Muscle layer of duodenum (tissue), 2 donors: ENCODE data around the gene AHDC1.

Experiments
- H3K27ac ChIP-seq: one replicate; pipeline ENCODE4 v1.7.0; 2013; ENCODE audit warnings: mild to moderate bottlenecking, low read length
- H3K27me3 ChIP-seq: one replicate; pipeline ENCODE4 v1.7.0; 2013; ENCODE audit warnings: low read depth, mild to moderate bottlenecking, control low read depth, low read length
- H3K36me3 ChIP-seq, 2 donors: one replicate each; pipeline ENCODE4 v1.7.0; 2013; ENCODE audit warnings: low read length in 2 of 2, control low read depth in 1 of 2, mild to moderate bottlenecking in 1 of 2; ENCODE audit not compliant: insufficient read depth in 2 of 2, control insufficient read depth in 1 of 2
- H3K4me1 ChIP-seq, 2 donors: one replicate each; pipeline ENCODE4 v1.7.0; 2013; ENCODE audit warnings: low read length in 2 of 2, mild to moderate bottlenecking in 2 of 2, control low read depth in 1 of 2, moderate library complexity in 1 of 2; ENCODE audit not compliant: insufficient read depth in 2 of 2, control insufficient read depth in 1 of 2
- H3K4me3 ChIP-seq, 2 donors: one replicate each; pipeline ENCODE4 v1.7.0; 2013; ENCODE audit warnings: low read length in 2 of 2, low read depth in 1 of 2, mild to moderate bottlenecking in 1 of 2
- H3K9me3 ChIP-seq, 2 donors: one replicate each; pipeline ENCODE4 v1.7.0; 2013; ENCODE audit warnings: low read length in 2 of 2, control low read depth in 1 of 2, mild to moderate bottlenecking in 1 of 2; ENCODE audit not compliant: control insufficient read depth in 1 of 2
- donor health status: healthy.

AHDC1 gene

DNA sequence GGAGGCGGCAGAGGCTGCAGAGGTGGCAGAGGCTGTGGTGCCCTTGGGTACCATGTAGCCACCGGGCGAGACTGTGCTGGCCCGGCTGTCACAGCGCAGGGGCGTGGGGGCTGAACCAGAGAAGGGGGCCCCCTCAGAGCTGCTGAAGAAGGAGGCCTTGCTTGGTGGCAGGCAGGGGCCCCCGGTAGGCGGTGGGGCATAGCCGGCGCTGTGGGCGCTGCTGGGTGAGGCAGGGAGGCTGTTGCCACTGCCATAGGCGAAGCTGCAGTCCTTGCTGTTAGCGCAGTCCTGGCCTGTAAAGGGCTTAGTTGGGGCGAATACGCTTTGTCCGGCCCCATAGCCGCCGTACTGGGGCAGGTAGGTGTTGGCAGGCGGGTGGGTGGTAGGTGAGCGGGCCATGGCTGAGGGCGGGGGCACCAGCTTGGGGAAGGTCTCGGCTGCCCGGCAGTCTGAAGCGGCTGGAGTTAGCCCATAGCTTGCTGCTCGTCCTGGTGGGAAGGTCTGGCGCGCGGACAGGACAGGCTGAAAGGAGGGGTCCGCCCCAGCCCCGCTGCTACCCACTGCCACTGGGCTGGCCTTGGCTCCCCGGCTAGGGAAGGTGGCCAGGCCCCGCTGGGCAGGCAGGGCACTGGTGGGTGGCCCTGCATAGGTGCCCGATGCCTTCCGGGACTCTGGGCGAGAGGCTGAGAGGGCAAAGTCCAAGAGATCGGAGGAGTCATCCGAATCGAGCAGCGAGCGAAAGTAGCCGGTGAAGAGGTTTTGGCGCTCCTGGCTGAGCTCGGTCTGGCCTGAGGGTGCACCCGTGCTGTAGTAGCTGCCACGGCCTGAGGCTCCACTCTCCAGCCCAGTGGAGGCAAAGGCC, 54.9 kb downstream of the AHDC1 start:
- no peaks in the 10 kb centered on the region for H3K9me3 ChIP-seq

DNA sequence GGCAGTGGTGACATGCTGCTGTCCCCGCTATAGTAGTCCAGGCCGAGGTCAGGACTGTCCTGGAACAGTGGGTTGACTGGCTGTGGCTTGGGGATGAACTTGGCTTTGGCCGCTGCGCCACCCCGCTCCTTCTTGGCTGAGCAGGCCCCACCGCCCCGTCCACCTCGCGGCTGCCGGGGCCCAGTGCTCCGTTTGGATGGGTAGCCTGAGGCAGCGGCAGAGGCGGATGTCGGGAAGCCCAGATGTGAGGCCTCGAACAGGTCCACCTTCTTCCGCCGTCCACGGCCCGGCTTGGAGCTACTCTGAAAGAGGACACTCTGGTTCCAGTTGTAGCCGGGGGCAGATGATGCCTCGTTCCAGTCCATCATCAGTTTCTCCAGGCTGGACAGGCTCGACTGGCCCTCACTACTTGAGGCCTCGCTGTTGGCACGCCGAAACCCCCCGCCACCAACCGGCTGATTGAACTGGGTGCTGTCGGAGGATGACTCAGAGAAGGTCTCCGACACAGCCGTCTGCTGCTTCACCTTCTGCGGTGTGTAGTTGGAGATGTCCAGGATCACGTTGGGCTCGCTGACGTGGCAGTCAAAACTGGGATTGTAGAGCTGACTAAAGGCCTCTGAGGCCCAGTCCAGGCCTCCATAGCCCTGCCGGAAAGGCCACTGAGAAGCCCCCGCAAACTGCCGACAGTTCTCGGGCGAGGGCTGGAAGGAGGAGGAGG, 55.6 kb downstream of the AHDC1 start:
- Histone ChIP-seq H3K4me3 (no peak overlapping the region), H3K9me3 (no peaks in the 10 kb centered on the region), H3K27me3 (no peaks in the 10 kb centered on the region), H3K36me3 (peaks cover 10 to 56% of the 10 kb centered on the region in 2 donors), H3K4me1 (peaks cover 22 to 42% of the 10 kb centered on the region in 2 donors), H3K27ac (no peak overlapping the region)

More for the DNA sequence above, 54.9 kb downstream of the AHDC1 start:
- Histone ChIP-seq H3K4me3 (no peak overlapping the region), H3K4me1 (peaks cover 22 to 38% of the 10 kb centered on the region in 2 donors), H3K27ac (no peak overlapping the region), H3K27me3 (no peaks in the 10 kb centered on the region), H3K36me3 (peaks cover 10 to 55% of the 10 kb centered on the region in 2 donors)

DNA sequence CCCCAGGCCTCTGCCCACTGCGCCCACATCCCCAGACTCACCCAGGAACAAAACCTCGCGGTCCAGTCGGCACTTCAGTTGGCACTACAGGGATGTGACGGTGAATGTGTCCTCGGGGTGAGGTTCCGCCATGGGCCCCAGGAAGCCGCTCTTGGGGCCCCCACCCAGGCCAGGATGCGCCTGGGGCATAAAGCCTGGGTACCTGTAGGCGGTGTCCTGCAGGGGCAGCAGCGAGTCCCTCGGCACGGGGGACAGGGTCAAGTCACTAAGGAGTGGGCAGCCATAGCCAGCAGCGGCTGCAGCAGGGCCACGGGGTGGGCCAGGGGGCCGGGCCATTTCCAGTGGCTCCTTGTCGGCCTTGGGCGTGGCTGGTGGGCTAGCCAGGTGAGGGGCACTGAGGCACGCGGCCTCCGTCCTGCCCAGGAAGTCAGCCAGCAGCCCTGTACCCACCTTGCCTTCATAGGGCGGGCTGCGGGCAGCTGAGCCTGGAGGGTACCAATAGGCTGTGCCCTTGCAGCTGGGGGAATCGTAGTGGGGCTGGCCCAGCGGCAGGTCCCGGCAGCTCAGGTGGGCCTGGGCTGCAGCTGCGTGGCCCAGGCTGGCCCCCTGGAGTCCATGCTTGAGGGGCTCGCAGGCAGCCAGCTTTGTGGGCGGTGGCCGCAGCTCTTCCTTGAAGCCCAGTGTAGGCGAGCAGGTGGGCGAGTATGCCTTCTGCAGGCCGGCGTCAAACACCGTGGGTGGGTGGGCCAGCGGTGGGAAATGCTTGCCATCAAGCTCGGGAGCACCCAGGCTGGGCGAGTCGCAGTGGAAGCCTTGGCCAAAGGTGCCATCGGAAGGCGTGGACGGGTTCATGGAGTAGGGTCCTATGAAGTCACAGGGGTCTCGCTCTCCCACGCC, 56.5 kb downstream of the AHDC1 start:
- Histone ChIP-seq H3K36me3 (peaks cover 5 to 61% of the 10 kb centered on the region in 2 donors), H3K4me3 (no peak overlapping the region), H3K27me3 (no peaks in the 10 kb centered on the region), H3K4me1 (peaks cover 25 to 50% of the 10 kb centered on the region in 2 donors), H3K27ac (no peak overlapping the region), H3K9me3 (no peaks in the 10 kb centered on the region)

DNA sequence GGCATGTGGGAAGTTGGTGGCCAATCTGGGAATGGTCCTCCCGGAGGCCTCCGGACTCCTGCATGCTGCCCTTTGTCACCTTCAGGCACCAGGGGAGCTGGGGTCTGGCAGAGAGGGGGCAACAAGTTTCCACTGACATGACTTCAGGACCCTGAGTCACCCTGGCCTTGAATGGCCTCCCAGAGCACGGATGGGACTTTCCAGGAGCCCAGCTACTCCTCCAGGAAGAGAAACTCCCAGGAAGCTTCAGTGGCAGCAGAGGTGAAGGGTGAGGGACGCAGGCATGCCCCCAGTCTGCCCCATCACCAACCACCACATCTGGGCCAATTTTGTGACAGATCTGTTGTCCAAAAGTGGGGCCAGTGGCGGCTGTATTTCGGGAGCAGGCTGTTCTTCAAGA, 58.1 kb downstream of the AHDC1 start:
- no peaks in the 10 kb centered on the region for H3K9me3 ChIP-seq
- H3K27ac ChIP-seq = peak overlapping the region; percentile 82
- peaks cover 27 to 58% of the 10 kb centered on the region in 2 donors for H3K4me1 ChIP-seq
- H3K27me3 ChIP-seq = no peaks in the 10 kb centered on the region
- peaks cover 7 to 52% of the 10 kb centered on the region in 2 donors for H3K36me3 ChIP-seq
- H3K4me3 ChIP-seq = no peak overlapping the region

DNA sequence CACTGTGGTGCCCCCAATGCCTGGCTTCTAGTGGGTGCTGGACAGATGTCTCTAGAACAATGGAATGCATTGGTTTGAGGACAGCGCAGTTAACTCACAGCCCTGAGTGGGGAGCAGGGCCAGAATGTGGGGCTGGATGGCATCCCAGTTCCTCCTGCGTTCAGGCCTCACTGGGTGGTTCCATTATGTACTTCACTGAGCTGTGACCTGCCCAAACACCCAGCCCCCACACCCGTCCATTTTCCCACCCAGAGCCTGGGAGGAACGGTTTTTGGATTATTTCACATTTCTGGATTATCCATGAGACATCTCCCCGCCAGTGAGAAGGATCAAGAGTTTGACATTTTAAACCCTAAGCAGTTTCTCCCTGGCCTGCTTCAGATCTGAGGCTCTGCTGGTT, 58.7 kb downstream of the AHDC1 start:
- H3K9me3 ChIP-seq = no peaks in the 10 kb centered on the region
- peaks cover 7 to 46% of the 10 kb centered on the region in 2 donors for H3K36me3 ChIP-seq
- H3K27me3 ChIP-seq = no peaks in the 10 kb centered on the region
- peak overlapping the region; percentile 82 for H3K27ac ChIP-seq
- H3K4me1 ChIP-seq = peaks cover 27 to 63% of the 10 kb centered on the region in 2 donors
- H3K4me3 ChIP-seq = peak overlapping the region in 1 of 2 donors; percentile 11

DNA sequence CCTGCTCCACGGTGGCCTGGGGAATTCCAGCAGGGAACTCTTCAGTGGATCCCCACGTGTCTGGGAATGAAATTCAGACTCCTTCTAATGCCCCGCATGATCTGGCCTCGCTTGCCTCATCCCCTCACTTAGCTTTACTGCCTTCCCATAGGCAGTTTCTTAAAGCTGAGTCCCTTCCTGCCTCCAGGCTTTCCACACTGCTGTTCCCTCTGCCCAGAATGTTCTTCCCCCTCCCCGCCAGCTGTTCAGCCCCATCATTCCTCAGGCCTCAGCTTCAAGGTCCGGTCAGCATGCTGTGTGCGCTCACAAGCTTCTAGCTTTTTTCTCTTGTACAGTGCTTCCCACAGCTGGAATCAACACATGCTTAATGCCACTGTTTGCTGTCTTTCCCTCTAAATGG, 59.1 kb downstream of the AHDC1 start:
- no peaks in the 10 kb centered on the region for H3K9me3 ChIP-seq
- peaks cover 7 to 42% of the 10 kb centered on the region in 2 donors for H3K36me3 ChIP-seq
- H3K4me1 ChIP-seq = peaks cover 27 to 68% of the 10 kb centered on the region in 2 donors
- H3K27me3 ChIP-seq = no peaks in the 10 kb centered on the region
- peak overlapping the region in 1 of 2 donors; percentile 11 for H3K4me3 ChIP-seq
- peak overlapping the region; percentile 82 for H3K27ac ChIP-seq

DNA sequence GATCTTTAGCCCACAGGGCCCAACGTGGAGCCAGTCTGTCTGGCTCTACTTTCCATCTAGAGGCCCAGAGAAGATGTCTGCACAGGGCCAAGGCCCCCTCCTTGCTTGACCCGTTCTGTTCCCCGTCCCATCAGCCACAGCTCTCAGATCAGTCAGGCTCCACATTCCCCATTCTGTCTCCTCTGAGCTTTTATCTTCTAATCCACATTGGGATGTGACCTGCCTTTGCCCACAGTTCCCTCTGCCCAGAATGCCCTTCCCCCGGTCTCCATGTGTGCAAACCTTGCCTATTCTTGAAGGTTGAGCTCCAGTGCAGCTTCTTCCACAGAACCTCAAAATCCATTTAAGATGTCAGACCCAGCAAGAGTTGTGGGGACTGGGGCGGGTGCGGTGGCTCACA, 60.7 kb downstream of the AHDC1 start:
- no peaks in the 10 kb centered on the region for H3K9me3 ChIP-seq
- peaks cover 4 to 31% of the 10 kb centered on the region in 2 donors for H3K36me3 ChIP-seq
- no peak overlapping the region for H3K4me3 ChIP-seq
- H3K27me3 ChIP-seq = no peaks in the 10 kb centered on the region
- H3K4me1 ChIP-seq = peaks cover 27 to 80% of the 10 kb centered on the region in 2 donors
- peak overlapping the region; percentile 65 for H3K27ac ChIP-seq

DNA sequence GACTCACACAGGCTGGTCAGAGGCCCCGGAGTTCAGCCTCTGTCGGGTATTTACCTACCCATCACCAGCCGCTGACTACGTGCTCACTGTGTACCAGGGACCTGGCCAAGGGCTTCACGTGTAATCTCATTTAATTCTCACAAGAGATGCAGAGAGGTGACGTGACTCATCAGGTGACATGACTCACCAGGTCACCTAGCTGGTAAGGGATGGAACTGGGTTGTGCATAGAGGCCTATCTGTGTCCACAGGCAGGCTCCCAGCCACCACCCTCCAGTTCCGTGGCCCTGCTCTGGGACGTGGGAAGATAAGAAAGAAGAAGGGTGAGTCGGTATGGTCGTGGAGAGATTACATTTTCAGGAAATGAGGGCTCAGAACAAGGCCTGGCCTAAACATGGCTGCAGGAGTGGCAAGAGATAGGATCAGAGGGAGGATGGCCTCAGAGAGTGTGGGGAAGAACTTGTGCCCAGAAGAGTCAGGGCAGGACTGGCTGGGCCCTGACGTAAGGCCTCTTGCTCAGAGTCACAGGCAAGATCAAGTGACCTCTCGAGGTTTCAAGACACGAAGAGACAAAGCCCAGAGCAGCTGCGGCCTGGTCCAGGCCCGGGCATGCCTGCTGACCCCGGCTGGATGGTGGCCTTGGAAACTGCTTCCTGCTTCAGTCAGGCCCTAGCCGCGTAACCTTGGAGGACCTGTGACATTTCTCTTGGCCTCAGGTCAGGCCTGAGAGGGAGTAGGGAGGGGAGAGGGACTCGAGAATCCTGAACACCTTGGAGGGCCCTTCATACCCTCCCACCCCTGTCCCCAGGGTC, 61.3 kb downstream of the AHDC1 start:
- no peaks in the 10 kb centered on the region for H3K27me3 ChIP-seq
- peaks cover 27 to 81% of the 10 kb centered on the region in 2 donors for H3K4me1 ChIP-seq
- H3K9me3 ChIP-seq = no peaks in the 10 kb centered on the region
- H3K4me3 ChIP-seq = no peak overlapping the region
- peak overlapping the region; percentile 65 for H3K27ac ChIP-seq
- H3K36me3 ChIP-seq = peaks cover 3 to 24% of the 10 kb centered on the region in 2 donors

DNA sequence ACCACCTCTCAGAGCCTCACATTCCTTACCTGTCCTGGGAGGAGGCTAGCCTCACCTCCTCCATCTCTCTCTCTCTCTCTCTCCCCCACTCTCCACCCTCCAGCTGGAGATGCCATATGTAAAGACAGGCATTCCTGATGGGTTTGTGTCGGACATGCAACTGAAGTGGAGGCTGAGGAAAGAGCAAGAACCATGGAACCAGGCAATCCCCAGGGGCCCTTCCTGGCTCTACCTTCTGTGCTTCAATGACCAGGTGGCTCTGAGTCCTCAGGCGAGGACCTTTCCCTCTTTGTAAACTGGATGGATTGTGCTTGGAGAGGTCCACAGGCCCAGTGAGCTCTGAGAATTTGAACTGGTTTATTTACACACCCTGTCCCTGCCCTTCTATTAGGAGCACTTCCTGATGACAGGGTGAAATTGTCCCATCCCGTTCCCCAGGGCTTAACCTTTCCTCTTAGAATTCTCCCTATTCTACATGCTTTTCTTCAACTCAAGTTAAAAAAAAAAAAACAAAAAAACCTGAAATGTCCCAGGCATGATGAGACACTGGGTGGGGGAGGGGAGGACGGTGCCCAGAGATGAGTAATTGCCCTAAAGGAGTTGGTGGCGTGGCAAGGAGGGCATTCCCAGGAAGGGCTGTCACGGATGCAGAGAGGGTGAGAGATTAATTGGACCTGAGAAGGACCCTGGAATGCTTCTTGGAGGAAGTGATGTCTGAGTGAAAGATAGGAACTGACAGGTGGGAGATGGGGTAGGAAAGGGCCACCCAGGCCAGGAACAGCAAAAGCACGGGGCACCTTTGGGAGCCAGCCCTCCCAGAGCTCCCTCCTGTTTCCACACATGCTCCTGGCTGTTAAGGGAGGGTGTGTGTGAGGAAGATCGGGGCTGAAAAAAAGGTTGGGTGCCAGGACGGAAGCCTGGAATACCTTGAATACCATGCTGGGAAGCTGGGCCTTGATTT, 63.8 kb downstream of the AHDC1 start:
- Histone ChIP-seq H3K27ac (peak overlapping the region; percentile 50), H3K9me3 (no peaks in the 10 kb centered on the region), H3K36me3 (peaks cover 3 to 12% of the 10 kb centered on the region in 2 donors), H3K4me1 (peaks cover 32 to 81% of the 10 kb centered on the region in 2 donors), H3K4me3 (no peak overlapping the region), H3K27me3 (no peaks in the 10 kb centered on the region)
